Lower leg skin (tissue), 3 donors: ENCODE data around the gene SLC44A4.

Experiments
- CTCF ChIP-seq, 3 donors: fragments of 450-650 bp; IDR thresholded peaks; one replicate each; pipeline ENCODE4 v1.5.1; 2016; ENCODE audit warnings: antibody characterized with exemption in 3 of 3, mild to moderate bottlenecking in 3 of 3, moderate library complexity in 2 of 3
- POLR2A ChIP-seq, 2 donors: fragments of 450-650 bp; IDR thresholded peaks; one replicate each; pipeline ENCODE4 v1.6.1; 2016 to 2017; ENCODE audit warnings: antibody characterized with exemption in 2 of 2, mild to moderate bottlenecking in 1 of 2, moderate library complexity in 1 of 2

GRCh38 chr6:31813465-31813849 is 65.3 kb downstream of the SLC44A4 start:
- TF ChIP-seq CTCF (IDR thresholded peaks at IDR 0.05) (no peak), POLR2A (IDR thresholded peaks at IDR 0.05) (no peak)
